ENCODE results near the gene PRDM15. TPM values are rescaled to one million over a fixed set of nuclear protein-coding genes. Genes with fewer than 3 reads are reported as not detected.

PRDM15 gene
- total and polyA plus RNA-seq, 2 donors (not counting 3 experiments of a cell fraction or from before 2014, with no cell fraction given) = 11.8 to 12.9 TPM

- POLR2A ChIA-PET = interaction anchor here (0.6 kb wide), 1 partner anchor 114 kb away, joined by 3 read pairs; no protein-coding TSS in a partner anchor
- DNase-seq (ENCODE audit: low read depth, low spot score) = peak; percentile 54
- no TSS peak for BruUV-seq (replicated peaks)
Observed at GRCh38 chr21:41817228-41817627, 61.9 kb downstream of the PRDM15 start.

More at GRCh38 chr21:41817228-41817627, 61.9 kb downstream of the PRDM15 start:
- dilution Hi-C loops (cut with MboI; ENCODE audit: extremely low pct_ligation_motif_present, low sequenced_read_pairs) (no loop called here), intact Hi-C loops (cut with micrococcal nuclease) (loop anchor here (1.0 to 5.0 kb wide), 3 partner anchors 195 to 534 kb away; partner anchors contain the start of gene ZBTB21)
- no peaks in the 10 kb centered on the region for H3K79me2 ChIP-seq (ENCODE audit: control insufficient read depth, insufficient read depth, low read length)
- H2AFZ ChIP-seq (ENCODE audit: low read depth, low read length) = no peak overlapping the region
- peak; percentile 65 for FAIRE-seq
- no peaks in the 10 kb centered on the region for H4K20me1 ChIP-seq (replicated peaks; ENCODE audit: control insufficient read depth, extremely low read depth, insufficient read depth, low read length)
- H3K9me1 ChIP-seq (replicated peaks; ENCODE audit: control insufficient read depth, extremely low read depth, insufficient read depth, low read length) = no peaks in the 10 kb centered on the region
- no peak overlapping the region for H3K27ac ChIP-seq (ENCODE audit: insufficient read depth, low read depth, low read length)
- no peaks in the 10 kb centered on the region for H3K27me3 ChIP-seq (ENCODE audit: control insufficient read depth in 2 of 2, insufficient read depth in 2 of 2, low read length in 2 of 2)
- peaks cover 4 to 5% of the 10 kb centered on the region in 2 experiments for H3K36me3 ChIP-seq (ENCODE audit: control insufficient read depth in 2 of 2, extremely low read depth in 1 of 2, insufficient read depth in 2 of 2, low read length in 2 of 2)
- no peaks in the 10 kb centered on the region for H3K9me3 ChIP-seq (replicated peaks; ENCODE audit: control insufficient read depth, insufficient read depth, low read length)
- H3K4me1 ChIP-seq (ENCODE audit: control insufficient read depth, extremely low read depth, insufficient read depth, low read length) = no peaks in the 10 kb centered on the region
- TF ChIP-seq CTCF (IDR thresholded peaks at IDR 0.05; ENCODE audit: extremely low read depth in 1 of 2, insufficient read depth in 1 of 2, low read depth in 1 of 2, low read length in 2 of 2) (peak; percentile 48 to 67), MYC (IDR thresholded peaks at IDR 0.05; ENCODE audit: low read depth, low read length) (no peak)
- CTCF ChIA-PET = interaction anchor here (0.6 to 2.7 kb wide), 52 partner anchors 8 to 534 kb away, joined by 3 to 120 read pairs (median 5); partner anchors contain the start of gene PRDM15
- no peak overlapping the region for H3K4me2 ChIP-seq (ENCODE audit: insufficient read depth, low read length)
- no peak overlapping the region for H3K9ac ChIP-seq (replicated peaks; ENCODE audit: extremely low read depth, insufficient read depth, low read length)
- no peak overlapping the region for H3K4me3 ChIP-seq (replicated peaks in 1 of 3; ENCODE audit: insufficient read depth in 1 of 3, low read depth in 1 of 3, low read length in 3 of 3)
